Measurements from ENCODE around the gene MKRN2. TPM values are rescaled to one million over a fixed set of nuclear protein-coding genes. Genes with fewer than 3 reads are reported as not detected.

The MKRN2 gene
- total and polyA plus RNA-seq, 2 of the 8 experiments (the other 6 are each of a cell fraction or from before 2014, with no cell fraction given), result 15.3 to 17.6 TPM

DNA sequence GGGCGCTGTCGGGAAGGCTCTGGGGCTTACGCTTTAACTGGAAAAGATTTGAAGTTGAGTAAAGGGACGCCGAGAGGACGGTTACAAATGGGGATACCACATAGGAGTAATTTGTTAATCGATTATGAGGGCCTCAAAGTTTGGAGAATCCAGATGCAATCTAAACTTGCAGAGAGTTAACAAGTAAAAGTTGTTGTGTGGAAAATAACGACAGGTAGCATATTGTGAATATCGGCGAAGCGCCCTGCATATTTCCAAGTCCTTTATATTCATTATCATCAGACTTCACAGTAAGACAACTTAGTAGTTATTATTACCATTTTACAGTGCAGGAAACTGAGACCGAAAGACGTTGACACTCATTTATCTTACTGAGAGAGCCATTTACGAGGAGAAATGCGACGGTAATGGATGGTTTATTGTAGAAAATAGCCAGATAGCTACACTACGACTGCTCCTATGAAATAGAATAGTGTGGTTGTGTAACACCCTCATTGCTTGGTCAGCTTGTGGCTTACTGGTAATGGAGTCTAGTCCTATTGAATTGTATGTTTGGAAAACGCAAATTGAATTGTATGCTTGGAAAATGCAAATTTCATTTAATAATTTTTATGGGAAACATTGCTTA, 700 bp downstream of the MKRN2 start:
- WGBS, 2 experiments (ENCODE audit: extremely low coverage in 1 of 2, insufficient coverage in 1 of 2, insufficient read length in 1 of 2, insufficient replicate concordance in 2 of 2, low coverage in 1 of 2, low lambda C conversion rate in 2 of 2, missing lambda C conversion rate in 1 of 2), result 5% methylated on average over 18 of the region's 18 CpGs; no CpG with 5 or more reads in 1 of the 2 experiments

More for the DNA sequence above, 700 bp downstream of the MKRN2 start:
- H2BK20ac ChIP-seq (ENCODE audit: low read length), result no peak overlapping the region
- H2AK5ac ChIP-seq (ENCODE audit: low read depth, low read length), result no peak overlapping the region
- H3K4me1 ChIP-seq (replicated peaks in 1 of 4; ENCODE audit: control insufficient read depth in 3 of 4, insufficient read depth in 4 of 4, low read length in 3 of 4), result peaks cover 0 to 9% (median 2%) of the 10 kb centered on the region in 4 experiments; a peak in 3 of 7 replicates
- FAIRE-seq (no peak), DNase-seq (ENCODE audit: low read depth in 1 of 2, low spot score in 2 of 2) (no peak)
- H3K79me1 ChIP-seq (ENCODE audit: low read depth, low read length), result peaks cover 6% of the 10 kb centered on the region; the same call in 1 of the 2 replicates
- H3K23me2 ChIP-seq (ENCODE audit: low read depth, low read length), result peaks cover 7% of the 10 kb centered on the region
- H2BK12ac ChIP-seq (ENCODE audit: low read depth, low read length), result no peak overlapping the region
- peak overlapping the region; percentile 64 to 93 (median 90) for H3K9ac ChIP-seq (replicated peaks in 1 of 4; ENCODE audit: extremely low read depth in 1 of 4, low read depth in 3 of 4, low read length in 3 of 4)
- H2BK120ac ChIP-seq (replicated peaks; ENCODE audit: low read depth, low read length), result no peak overlapping the region
- H4K8ac ChIP-seq (ENCODE audit: extremely low read depth, insufficient read depth, low read length), result peak overlapping the region; percentile 87; the same call in 1 of the 2 replicates
- peak overlapping the region; percentile 72; the same call in 1 of the 2 replicates for H2BK5ac ChIP-seq (ENCODE audit: low read depth, low read length)
- H4K20me1 ChIP-seq (replicated peaks in 1 of 2; ENCODE audit: control insufficient read depth in 1 of 2, insufficient read depth in 2 of 2, low read length in 2 of 2), result peaks cover 4 to 23% of the 10 kb centered on the region in 2 experiments
- peaks cover 21 to 53% of the 10 kb centered on the region in 2 experiments for H3K79me2 ChIP-seq (ENCODE audit: control insufficient read depth in 1 of 2, insufficient read depth in 2 of 2, low read length in 2 of 2)
- H3K4ac ChIP-seq (replicated peaks; ENCODE audit: insufficient read length, low read depth, low read length), result peak overlapping the region; percentile 92
- H4K5ac ChIP-seq (ENCODE audit: insufficient read length, low read depth, low read length), result no peak overlapping the region
- H3K4me3 ChIP-seq (ENCODE audit: extremely low read depth in 1 of 4, insufficient read depth in 2 of 4, low read depth in 3 of 4, low read length in 4 of 4), result peak overlapping the region; percentile 78 to 95 (median 85)
- H3K36me3 ChIP-seq (ENCODE audit: control insufficient read depth in 2 of 4, insufficient read depth in 4 of 4, low read length in 3 of 4), result no peaks in the 10 kb centered on the region
- peak overlapping the region; percentile 75 to 84 for H3K4me2 ChIP-seq (ENCODE audit: insufficient read depth in 1 of 2, low read depth in 2 of 2, low read length in 2 of 2)
- no peak overlapping the region for H2AFZ ChIP-seq (ENCODE audit: low read length)
- no peak overlapping the region for H4K91ac ChIP-seq (replicated peaks; ENCODE audit: insufficient read length, low read length)
- no peak overlapping the region for H3K18ac ChIP-seq (ENCODE audit: extremely low read depth, low read length)
- ChIA-PET POLR2A (ENCODE audit: partially characterized antibody) (interaction anchor here (1.0 to 3.5 kb wide), 4 partner anchors 13 to 74 kb away, joined by 3 to 21 read pairs (median 8); partner anchors contain the start of genes MKRN2OS and TSEN2), CTCF (ENCODE audit: partially characterized antibody) (interaction anchor here (1.2 to 3.4 kb wide), 3 partner anchors 16 to 319 kb away, joined by 3 to 12 read pairs (median 3); no protein-coding TSS in a partner anchor)
- H3K23ac ChIP-seq (ENCODE audit: insufficient read length), result peak overlapping the region; percentile 62
- TF ChIP-seq TEAD4 (IDR thresholded peaks at IDR 0.05; ENCODE audit: low read depth, low read length), result no peak
- no peak for TF ChIP-seq POLR2A (IDR thresholded peaks at IDR 0.05; ENCODE audit: control extremely low read depth in 1 of 2, low read depth in 2 of 2, low read length in 2 of 2)
- no peak for TF ChIP-seq GTF2F1 (IDR thresholded peaks at IDR 0.05; ENCODE audit: borderline replicate concordance, low read depth, low read length)
- TF ChIP-seq POLR2AphosphoS5 (IDR thresholded peaks at IDR 0.05; ENCODE audit: low read depth, low read length), result no peak
- no peak for TF ChIP-seq BACH1 (IDR thresholded peaks at IDR 0.05; ENCODE audit: low read length)
- TF ChIP-seq KDM4A (IDR thresholded peaks at IDR 0.05; ENCODE audit: low read depth, low read length, severe bottlenecking), result no peak
- no peak for TF ChIP-seq KDM1A (IDR thresholded peaks at IDR 0.05; ENCODE audit: borderline replicate concordance, low read length)
- TF ChIP-seq CBX5 (IDR thresholded peaks at IDR 0.05; ENCODE audit: low read depth, low read length), result no peak
- peak overlapping the region; percentile 73 for H3K56ac ChIP-seq (replicated peaks; ENCODE audit: insufficient read length, low read depth, low read length)
- H3K27me3 ChIP-seq (replicated peaks in 1 of 4; ENCODE audit: control insufficient read depth in 3 of 4, extremely low read depth in 1 of 4, insufficient read depth in 3 of 4, low read length in 3 of 4), result no peaks in the 10 kb centered on the region
- H3K14ac ChIP-seq (ENCODE audit: insufficient read length), result no peak overlapping the region
- no peaks in the 10 kb centered on the region for H3K9me3 ChIP-seq (ENCODE audit: insufficient read depth in 2 of 2, low read depth in 1 of 2, low read length in 1 of 2)
- no peak overlapping the region for H2BK15ac ChIP-seq (ENCODE audit: low read length)
- H3K27ac ChIP-seq (ENCODE audit: low read depth, low read length), result peak overlapping the region; percentile 92
